Measurements from ENCODE around the gene VAV2. TPM values are rescaled to one million over a fixed set of nuclear protein-coding genes. Genes with fewer than 3 reads are reported as not detected.

Gene VAV2
- total RNA-seq, 1 experiment from 2014 or later = 22.8 TPM

DNA sequence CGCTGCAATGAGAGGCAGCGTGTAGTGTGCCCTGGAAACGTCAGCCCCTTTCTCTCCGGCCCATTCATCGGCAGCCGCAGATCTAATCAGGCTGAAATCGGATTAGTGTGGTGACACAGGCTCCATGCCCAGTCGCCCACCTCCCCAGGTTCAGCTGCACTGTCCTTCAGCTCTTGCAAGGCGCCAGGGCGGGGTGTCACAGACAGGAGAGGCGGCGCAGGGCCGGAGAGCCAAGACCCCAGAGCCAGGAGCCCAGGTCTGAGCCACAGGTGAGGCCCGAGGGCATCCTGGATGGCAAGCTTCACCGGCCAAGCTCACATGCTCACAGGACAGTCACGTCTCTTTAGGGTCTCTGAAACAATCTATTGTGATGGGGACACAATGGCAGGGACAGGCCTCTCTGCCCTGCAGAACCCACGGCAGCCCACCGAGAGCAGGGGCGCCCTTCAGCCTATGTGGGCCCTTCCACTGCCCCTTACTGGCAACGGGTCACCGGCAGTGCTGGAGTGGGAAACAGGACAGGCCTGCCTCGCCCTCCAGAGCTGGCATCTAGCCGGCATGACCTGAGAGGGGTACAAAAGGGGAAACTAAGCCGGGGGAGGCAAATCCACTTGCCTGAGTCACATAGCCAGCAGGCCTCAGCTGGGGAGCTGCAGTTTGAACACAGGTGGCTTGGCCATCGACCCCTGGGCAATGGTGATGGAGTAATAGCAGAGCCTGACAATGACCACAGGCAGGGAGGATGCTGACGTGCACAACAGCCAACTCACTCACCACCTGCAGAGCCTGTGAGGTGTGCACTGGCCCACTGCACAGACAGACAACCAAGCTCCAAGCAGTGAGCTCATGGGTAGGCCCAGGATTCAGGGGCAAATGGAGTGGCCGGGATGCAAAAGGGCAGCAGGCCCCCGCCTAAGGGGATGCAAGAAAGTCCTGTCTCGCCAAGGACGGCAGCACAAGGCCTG is 48.1 kb downstream of the VAV2 start:
- DNase-seq = no peak
- no peaks in the 10 kb centered on the region for H3K27me3 ChIP-seq
- peaks cover 7% of the 10 kb centered on the region for H3K36me3 ChIP-seq
- no peaks in the 10 kb centered on the region for H3K9me3 ChIP-seq
- H3K4me3 ChIP-seq = no peak overlapping the region

GRCh38 chr9:133943036-133943780 is 48.9 kb downstream of the VAV2 start:
- DNase-seq = no peak
- Histone ChIP-seq H3K9me3 (no peaks in the 10 kb centered on the region), H3K4me3 (no peak overlapping the region), H3K36me3 (peaks cover 11% of the 10 kb centered on the region), H3K27me3 (no peaks in the 10 kb centered on the region)

DNA sequence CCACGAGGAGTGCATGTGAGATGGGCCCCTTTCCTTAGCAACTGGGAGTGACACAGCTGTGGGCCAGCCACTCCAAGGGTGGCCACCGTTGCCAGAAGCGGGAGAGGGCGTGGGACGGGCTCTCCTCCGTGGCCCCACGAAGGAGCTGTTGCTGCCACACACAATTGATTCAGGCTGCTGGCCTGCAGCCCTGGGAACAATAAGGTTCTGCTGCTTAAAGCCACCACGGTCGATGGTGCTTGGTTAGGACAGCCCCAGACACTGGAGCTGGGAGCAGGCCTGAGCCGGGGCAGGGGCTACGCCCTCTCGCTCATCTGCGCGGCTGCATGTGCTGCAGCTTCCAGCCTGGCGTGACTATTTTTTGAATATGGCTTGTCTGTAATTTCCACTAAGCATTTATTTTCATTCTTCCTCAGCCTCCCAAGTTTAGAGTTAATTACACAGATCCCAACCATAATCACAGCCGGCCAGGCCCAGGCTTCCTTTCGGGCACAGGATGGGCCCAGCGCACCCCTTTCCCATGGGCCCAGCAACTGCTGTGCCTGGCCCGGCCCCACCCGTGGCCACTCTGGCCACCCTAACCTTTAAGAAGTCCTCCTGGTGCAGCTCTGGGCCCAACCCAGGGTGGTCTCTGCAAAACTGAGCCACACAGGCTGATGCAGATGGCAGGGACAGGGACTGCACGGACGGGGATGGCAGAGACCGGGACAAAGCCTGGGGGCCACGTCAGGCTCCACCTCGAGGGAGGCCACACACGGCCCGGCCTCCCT is 49.7 kb downstream of the VAV2 start:
- H3K36me3 ChIP-seq = peaks cover 14% of the 10 kb centered on the region
- no peaks in the 10 kb centered on the region for H3K9me3 ChIP-seq
- H3K4me3 ChIP-seq = no peak overlapping the region
- no peak for DNase-seq
- no peaks in the 10 kb centered on the region for H3K27me3 ChIP-seq

DNA sequence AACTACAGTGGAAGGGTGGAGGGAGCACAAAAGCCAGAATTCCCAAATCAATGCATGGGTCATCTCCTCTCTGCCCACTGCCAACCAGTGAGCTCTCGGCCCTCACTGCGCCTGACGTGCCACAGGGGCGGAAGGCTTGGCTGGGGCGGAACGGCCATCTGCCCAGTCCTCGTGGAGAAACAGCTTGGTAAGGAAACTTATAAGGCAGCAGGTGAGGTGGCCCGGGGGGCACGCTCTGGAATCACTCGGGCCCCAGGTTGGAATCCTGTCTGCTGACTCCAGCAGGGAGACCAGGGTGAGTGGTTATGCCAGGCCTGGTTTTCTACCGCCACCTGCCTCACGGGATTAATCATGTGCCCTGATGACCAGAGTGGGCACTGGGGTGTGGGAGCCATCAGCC is 52.3 kb downstream of the VAV2 start:
- Histone ChIP-seq H3K9me3 (no peaks in the 10 kb centered on the region), H3K4me3 (no peak overlapping the region), H3K27me3 (no peaks in the 10 kb centered on the region), H3K36me3 (peaks cover 17% of the 10 kb centered on the region)
- no peak for DNase-seq

- Histone ChIP-seq H3K4me3 (no peak overlapping the region), H3K9me3 (no peaks in the 10 kb centered on the region), H3K36me3 (peaks cover 17% of the 10 kb centered on the region)
Measured at GRCh38 chr9:133939171-133939785, 52.8 kb downstream of the VAV2 start.

DNA sequence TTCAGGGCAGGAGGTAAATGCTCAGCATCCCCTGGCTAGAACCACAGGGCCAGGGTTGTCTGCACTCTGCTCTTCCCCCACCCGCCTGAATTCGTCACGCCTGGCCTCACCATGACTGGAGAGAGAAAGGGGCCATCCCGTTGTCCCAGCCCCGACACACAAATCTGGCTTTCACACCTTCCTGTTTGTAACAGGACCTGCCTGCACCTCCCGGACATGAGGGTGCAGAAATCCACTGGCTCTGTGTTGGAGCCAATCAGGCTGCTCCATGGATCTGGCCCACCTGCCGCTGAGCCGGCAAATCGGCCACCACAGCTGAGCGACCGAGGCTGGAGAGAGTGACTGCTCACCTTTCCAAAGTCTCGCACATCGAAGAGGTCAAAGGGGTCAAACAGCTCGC is 53.4 kb downstream of the VAV2 start:
- H3K27me3 ChIP-seq = no peaks in the 10 kb centered on the region
- peaks cover 17% of the 10 kb centered on the region for H3K36me3 ChIP-seq
- no peak overlapping the region for H3K4me3 ChIP-seq
- no peaks in the 10 kb centered on the region for H3K9me3 ChIP-seq
- no peak for DNase-seq

More at GRCh38 chr9:133939171-133939785, 52.8 kb downstream of the VAV2 start:
- no peak for DNase-seq
- H3K27me3 ChIP-seq = no peaks in the 10 kb centered on the region

DNA sequence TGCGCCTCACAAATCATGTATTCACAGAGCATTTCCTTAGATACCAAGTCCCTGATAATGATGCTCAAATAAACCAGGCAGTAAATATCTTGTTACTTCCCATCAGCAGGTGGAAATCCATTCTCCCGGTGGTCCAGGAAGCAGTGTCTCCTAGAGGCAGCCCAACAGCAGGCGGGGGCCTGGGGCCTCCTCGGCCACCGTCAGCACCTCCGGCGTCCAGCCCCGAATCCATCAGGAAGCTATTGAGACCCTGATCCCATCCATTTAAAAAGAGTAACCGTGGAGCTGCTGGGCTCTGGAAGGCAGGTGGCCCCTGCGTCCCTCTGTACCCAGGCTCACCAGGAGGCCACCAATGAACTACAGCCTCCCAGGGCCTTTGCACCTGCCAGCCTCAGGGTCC is 54.0 kb downstream of the VAV2 start:
- Histone ChIP-seq H3K36me3 (peaks cover 17% of the 10 kb centered on the region), H3K27me3 (no peaks in the 10 kb centered on the region), H3K9me3 (no peaks in the 10 kb centered on the region), H3K4me3 (no peak overlapping the region)
- DNase-seq = no peak

DNA sequence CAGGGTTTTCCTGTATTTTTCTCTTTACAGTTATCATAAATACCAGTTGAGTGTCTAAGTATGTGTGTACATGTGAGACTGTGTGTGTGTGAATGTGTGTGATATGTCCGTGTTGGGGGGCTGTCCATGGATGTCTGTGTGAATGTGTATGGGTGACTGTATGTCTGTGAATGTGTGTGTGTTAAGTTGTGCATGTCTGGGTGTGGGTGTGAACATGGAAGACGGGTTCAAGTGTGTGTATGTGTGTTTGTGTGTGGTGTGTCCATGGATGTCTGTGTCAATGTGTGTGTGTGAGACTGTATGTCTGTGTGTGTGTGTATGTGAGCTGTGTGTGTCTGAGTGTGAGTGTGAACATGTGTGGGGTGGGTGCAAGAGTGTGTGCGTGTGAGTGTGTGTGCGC is 55.0 kb downstream of the VAV2 start:
- Histone ChIP-seq H3K36me3 (peaks cover 15% of the 10 kb centered on the region), H3K27me3 (no peaks in the 10 kb centered on the region), H3K4me3 (no peak overlapping the region), H3K9me3 (no peaks in the 10 kb centered on the region)
- no peak for DNase-seq

DNA sequence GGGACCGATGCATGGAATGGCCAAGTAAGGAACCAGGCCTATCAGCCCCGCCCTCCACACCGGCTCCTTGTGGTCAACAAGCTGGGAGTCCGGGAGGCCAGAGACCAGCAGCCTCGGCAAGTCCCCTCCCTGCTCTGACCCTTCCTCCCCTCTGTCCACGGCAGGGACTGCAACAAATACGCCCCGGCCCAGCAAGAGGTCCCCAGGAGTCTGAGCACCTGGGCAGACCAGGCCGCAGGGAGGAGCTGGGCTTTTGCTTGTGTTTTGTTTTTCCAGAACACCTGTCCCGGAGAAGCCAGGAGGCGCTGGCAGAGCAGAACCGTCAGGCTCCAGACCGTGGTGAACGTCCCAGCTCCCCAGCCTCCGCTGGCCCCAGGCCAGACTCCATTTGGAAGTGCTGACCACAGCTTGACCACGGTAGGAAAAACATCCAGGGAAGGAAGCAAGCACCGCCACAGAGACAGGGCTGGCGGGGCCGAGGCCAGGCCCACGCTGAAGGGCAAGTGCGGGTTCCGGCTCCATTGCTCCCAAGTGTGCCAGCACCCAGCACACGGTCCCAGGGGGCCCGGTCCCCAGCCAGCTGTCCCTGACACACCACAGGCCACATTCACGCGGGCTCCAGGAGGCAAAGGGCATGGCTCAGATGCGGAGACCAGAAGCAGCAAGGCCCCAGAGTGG is 56.7 kb downstream of the VAV2 start:
- Histone ChIP-seq H3K4me3 (no peak overlapping the region), H3K9me3 (no peaks in the 10 kb centered on the region), H3K27me3 (no peaks in the 10 kb centered on the region), H3K36me3 (peaks cover 12% of the 10 kb centered on the region; the same call in 1 of the 2 replicates)
- DNase-seq = no peak

DNA sequence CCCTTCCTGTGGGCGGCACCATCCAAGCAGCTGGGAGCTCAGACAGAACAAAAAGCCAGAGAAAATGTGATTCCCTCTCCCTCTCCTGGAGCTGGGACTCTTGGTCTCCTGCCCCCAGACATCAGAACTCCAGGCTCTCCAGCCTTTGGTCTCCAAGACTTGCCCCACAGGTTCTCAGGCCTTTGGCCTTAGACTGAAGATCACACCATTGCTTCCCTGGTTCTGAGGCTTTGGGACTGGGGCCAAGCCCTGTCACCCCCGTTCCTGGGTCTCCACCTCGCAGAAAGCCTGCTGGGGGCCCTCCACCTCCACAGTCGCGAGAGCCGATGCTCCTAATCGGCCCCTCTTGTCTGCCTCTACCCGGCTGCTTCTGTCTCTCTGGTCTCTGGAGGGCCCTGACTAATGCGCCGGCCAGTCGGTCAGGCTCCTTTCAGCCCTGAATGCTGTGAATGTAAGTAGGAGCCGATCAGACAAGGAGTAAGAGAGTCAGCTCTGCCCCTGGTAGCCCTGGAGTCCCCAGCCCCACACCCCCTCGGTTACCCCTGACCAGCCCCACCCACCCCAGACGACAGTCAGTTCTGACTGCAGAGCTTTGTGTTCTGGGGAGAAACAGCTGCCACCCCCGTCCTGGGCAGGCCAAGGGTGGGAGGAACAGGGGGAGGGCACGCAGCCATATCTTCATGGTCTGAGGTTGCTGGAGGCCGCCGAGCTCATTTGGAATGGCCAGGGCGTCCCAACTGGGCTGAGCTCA is 57.5 kb downstream of the VAV2 start:
- H3K36me3 ChIP-seq = peaks cover 12% of the 10 kb centered on the region; the same call in 1 of the 2 replicates
- H3K4me3 ChIP-seq = no peak overlapping the region
- no peaks in the 10 kb centered on the region for H3K27me3 ChIP-seq
- DNase-seq = no peak
- no peaks in the 10 kb centered on the region for H3K9me3 ChIP-seq

GRCh38 chr9:133933426-133934026 is 58.6 kb downstream of the VAV2 start:
- Histone ChIP-seq H3K36me3 (peaks cover 8% of the 10 kb centered on the region; the same call in 1 of the 2 replicates), H3K9me3 (no peaks in the 10 kb centered on the region), H3K27me3 (no peaks in the 10 kb centered on the region), H3K4me3 (no peak overlapping the region)
- DNase-seq = no peak

- H3K27me3 ChIP-seq = no peaks in the 10 kb centered on the region
- H3K9me3 ChIP-seq = no peaks in the 10 kb centered on the region
- H3K36me3 ChIP-seq = peaks cover 5% of the 10 kb centered on the region; the same call in 1 of the 2 replicates
- DNase-seq = no peak
- H3K4me3 ChIP-seq = no peak overlapping the region
Measured at GRCh38 chr9:133932633-133933032, 59.5 kb downstream of the VAV2 start.

- no peak for DNase-seq
- peaks cover 4% of the 10 kb centered on the region; the same call in 1 of the 2 replicates for H3K36me3 ChIP-seq
- H3K9me3 ChIP-seq = no peaks in the 10 kb centered on the region
- no peaks in the 10 kb centered on the region for H3K27me3 ChIP-seq
- no peak overlapping the region for H3K4me3 ChIP-seq
Measured at GRCh38 chr9:133932181-133932580, 59.9 kb downstream of the VAV2 start.

DNA sequence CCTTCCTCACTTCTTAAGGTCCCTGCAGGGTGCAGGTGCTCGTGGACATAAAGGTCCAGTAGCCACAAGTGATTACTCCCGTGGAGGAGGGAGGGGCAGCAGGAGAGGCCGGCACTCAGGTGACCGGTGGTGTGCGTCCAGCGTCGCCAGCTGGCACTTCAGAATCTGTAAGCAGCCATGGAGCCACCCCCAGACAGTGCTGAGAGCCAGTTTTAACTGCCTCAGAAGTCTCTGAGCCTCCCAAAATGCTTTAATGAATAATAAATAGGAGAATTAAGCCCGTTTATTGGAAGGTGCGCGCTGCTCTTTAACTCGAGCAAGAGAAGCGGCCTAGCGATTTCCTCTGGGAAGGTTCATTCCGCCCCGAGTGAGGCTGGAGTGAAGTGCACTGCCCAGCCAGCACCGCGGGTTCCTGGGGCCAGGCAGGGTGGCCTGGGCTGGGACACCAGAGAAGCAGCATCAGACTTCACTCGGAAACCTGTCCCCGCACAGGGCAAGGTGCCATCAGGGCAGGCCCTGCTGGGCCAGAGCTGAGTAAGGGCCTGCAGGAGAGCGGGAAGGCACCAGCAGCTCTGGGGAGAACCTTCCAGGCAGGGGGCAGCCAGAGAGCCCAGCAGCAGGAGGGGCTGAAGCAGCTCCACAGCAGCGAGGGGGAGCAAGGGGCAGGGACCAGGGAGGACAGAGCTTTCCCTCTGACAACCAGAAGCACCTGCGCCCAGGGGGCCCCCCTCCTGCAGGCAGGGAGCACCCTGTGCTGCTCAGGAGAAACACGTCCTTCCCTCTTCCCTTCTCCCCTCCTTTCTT is 61.2 kb downstream of the VAV2 start:
- no peak for DNase-seq
- H3K36me3 ChIP-seq = no peaks in the 10 kb centered on the region; the same call in 1 of the 2 replicates

More for the DNA sequence above, 61.2 kb downstream of the VAV2 start:
- H3K4me3 ChIP-seq = no peak overlapping the region
- H3K27me3 ChIP-seq = no peaks in the 10 kb centered on the region
- H3K9me3 ChIP-seq = no peaks in the 10 kb centered on the region

Measured in MG63 (cell line).